ENCODE measurements around the gene OR2F1. TPM values are rescaled to one million over a fixed set of nuclear protein-coding genes. Genes with fewer than 3 reads are reported as not detected.
"Not testable (repeated sequence)": the region's sequence is repeated elsewhere in the genome, so short reads cannot be mapped to it uniquely, and the experiment has no call there.

OR2F1 gene
- total RNA-seq, 1 donor from 2014 or later, result not detected

DNA sequence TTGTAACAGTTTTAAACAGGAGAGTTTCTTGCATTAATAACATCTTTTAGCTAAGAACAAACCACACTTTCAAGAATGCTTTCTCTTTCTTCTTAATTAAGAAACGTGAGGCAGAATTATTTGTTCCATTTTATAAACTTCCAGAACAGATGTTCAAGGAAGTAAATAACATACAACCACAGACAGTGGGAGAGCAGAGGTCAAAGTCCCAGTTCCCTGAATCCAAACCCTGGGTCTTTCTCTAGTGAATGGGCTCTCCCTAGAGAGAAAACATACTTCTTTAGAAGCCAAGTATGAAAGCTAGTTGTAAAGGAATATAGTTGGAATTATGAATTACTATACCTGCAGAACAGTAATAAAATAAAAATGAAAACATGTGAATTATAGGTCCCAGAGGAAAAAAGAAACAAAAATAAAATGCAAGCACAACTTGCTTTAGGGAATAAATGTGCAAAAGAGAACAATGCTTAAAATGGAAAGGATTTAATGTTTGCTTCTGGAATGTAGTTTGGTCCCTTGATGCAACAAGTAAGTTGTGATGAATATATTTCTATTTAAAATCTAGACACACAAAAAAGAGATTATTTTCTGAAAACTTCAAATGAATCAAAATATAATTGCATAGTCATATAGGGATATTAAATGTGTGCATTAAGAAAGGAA is 51.5 kb downstream of the OR2F1 start:
- TF ChIP-seq, protein P1, sequence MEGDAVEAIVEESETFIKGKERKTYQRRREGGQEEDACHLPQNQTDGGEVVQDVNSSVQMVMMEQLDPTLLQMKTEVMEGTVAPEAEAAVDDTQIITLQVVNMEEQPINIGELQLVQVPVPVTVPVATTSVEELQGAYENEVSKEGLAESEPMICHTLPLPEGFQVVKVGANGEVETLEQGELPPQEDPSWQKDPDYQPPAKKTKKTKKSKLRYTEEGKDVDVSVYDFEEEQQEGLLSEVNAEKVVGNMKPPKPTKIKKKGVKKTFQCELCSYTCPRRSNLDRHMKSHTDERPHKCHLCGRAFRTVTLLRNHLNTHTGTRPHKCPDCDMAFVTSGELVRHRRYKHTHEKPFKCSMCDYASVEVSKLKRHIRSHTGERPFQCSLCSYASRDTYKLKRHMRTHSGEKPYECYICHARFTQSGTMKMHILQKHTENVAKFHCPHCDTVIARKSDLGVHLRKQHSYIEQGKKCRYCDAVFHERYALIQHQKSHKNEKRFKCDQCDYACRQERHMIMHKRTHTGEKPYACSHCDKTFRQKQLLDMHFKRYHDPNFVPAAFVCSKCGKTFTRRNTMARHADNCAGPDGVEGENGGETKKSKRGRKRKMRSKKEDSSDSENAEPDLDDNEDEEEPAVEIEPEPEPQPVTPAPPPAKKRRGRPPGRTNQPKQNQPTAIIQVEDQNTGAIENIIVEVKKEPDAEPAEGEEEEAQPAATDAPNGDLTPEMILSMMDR (conservative IDR thresholded peaks at IDR 0.05; ENCODE audit: low read depth, low read length), result no peak
- DNase-seq (ENCODE audit: low read depth), result no peak
- H3K4me3 ChIP-seq (ENCODE audit: low read depth, low read length), result no peak overlapping the region

DNA sequence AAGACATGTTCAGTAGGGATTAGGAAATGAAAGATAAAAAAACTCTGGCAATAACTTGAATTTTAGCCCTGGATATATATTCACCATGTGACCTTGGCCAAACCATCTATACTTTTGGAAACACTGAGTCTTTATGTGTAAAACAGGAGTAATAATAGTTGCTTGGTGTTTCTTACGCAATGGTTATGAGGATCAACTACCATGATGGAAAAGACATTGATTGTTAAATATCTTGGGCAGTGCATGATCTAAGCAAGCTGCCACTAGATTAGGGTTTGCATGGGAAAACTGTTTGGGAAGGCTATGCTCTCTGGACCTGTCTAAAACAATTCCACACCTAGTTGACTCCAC is 52.0 kb downstream of the OR2F1 start:
- TF ChIP-seq, protein P1 (conservative IDR thresholded peaks at IDR 0.05; ENCODE audit: low read depth, low read length), result no peak
- H3K4me3 ChIP-seq (ENCODE audit: low read depth, low read length), result no peak overlapping the region
- no peak for DNase-seq (ENCODE audit: low read depth)

GRCh38 chr7:144009361-144009760 is 54.7 kb downstream of the OR2F1 start:
- DNase-seq (ENCODE audit: low read depth), result no peak
- TF ChIP-seq, protein P1 (conservative IDR thresholded peaks at IDR 0.05; ENCODE audit: low read depth, low read length), result no peak
- no peak overlapping the region for H3K4me3 ChIP-seq (ENCODE audit: low read depth, low read length)

GRCh38 chr7:144010061-144010460 is 55.4 kb downstream of the OR2F1 start:
- not testable (repeated sequence) for DNase-seq (ENCODE audit: low read depth); H3K4me3 ChIP-seq (ENCODE audit: low read depth, low read length)

- not testable (repeated sequence) for H3K4me3 ChIP-seq (ENCODE audit: low read depth, low read length); DNase-seq (ENCODE audit: low read depth)
These were observed 56.2 kb downstream of the OR2F1 start for GRCh38 chr7:144010821-144011220.

- no peak for DNase-seq (ENCODE audit: low read depth)
- TF ChIP-seq, protein P1 (conservative IDR thresholded peaks at IDR 0.05; ENCODE audit: low read depth, low read length), result no peak
These were observed 57.0 kb downstream of the OR2F1 start for GRCh38 chr7:144011458-144012230.

More at GRCh38 chr7:144011458-144012230, 57.0 kb downstream of the OR2F1 start:
- H3K4me3 ChIP-seq (ENCODE audit: low read depth, low read length), result no peak overlapping the region

Other genes with a start within 250 kb of the OR2F1 start
- 0.06 TPM in 1 of 2 replicates, not detected in the other for gene CTAGE6, start 197.1 kb upstream of the OR2F1 start, total RNA-seq
- gene TCAF1, start 52.7 kb upstream of the OR2F1 start, total RNA-seq, result 24.7 and 49.0 TPM in 2 replicates
- gene OR2F2, start 19.6 kb upstream of the OR2F1 start, total RNA-seq, result not detected in 2 replicates
- gene OR6B1, start 45.5 kb downstream of the OR2F1 start, total RNA-seq, result not detected in 2 replicates
- gene OR2A5, start 94.1 kb downstream of the OR2F1 start, total RNA-seq, result not detected in 2 replicates
- not detected in 2 replicates for gene OR2A25, start 115.0 kb downstream of the OR2F1 start, total RNA-seq
- gene OR2A12, start 131.4 kb downstream of the OR2F1 start, total RNA-seq, result not detected in 2 replicates
- gene OR2A2, start 154.7 kb downstream of the OR2F1 start, total RNA-seq, result not detected in 2 replicates
- gene OR2A14, start 168.3 kb downstream of the OR2F1 start, total RNA-seq, result not detected in 2 replicates
- gene CTAGE4, start 228.6 kb downstream of the OR2F1 start, total RNA-seq, result 2.8 and 3.8 TPM in 2 replicates
- 3.3 and 5.3 TPM in 2 replicates for gene ARHGEF35, start 241.0 kb downstream of the OR2F1 start, total RNA-seq